OCI-LY1 (cell line): Measurements from ENCODE around the gene CNIH2.

Source experiments
- CTCF ChIP-seq: fragments of 200-600 bp; sonication (generic), shearing (Covaris generic); IDR thresholded peaks from 2 replicates; pipeline ENCODE4 v1.5.1; 2017; ENCODE audit warnings: mild to moderate bottlenecking, antibody characterized with exemption, low read length, moderate library complexity, mixed read lengths
- EZH2 ChIP-seq: fragments of 200-600 bp; sonication (generic), shearing (Covaris generic); IDR thresholded peaks from 2 replicates; pipeline ENCODE4 v1.8.0; 2017; ENCODE audit warnings: borderline replicate concordance, mixed run types, mild to moderate bottlenecking, antibody characterized with exemption, low read length, moderate library complexity, mixed read lengths

GRCh38 chr11:66281001-66281400, 3.0 kb downstream of the CNIH2 start:
- TF ChIP-seq CTCF (no peak), EZH2 (no peak)
